H1 (cell line): ENCODE measurements around the gene ATP2B3. TPM values are rescaled to one million over a fixed set of nuclear protein-coding genes. Genes with fewer than 3 reads are reported as not detected.

Experiments used
- CTCF ChIA-PET: fragments of 300-600 bp; sonication (Branson Sonifier 250); formaldehyde crosslinking; loops from one replicate; lab custom pipeline; 2021; ENCODE audit not compliant: partially characterized antibody; lab: Charles Lee
- POLR2A ChIA-PET: fragments of 300-600 bp; sonication (Branson Sonifier 250); formaldehyde crosslinking; loops from one replicate; lab custom pipeline; 2021; ENCODE audit warnings: inconsistent platforms; ENCODE audit not compliant: partially characterized antibody; lab: Charles Lee
- DNase-seq, 2 experiments: peaks; one replicate each; pipeline versions ENCODE4 v3.0.0 to v3.0.0-alpha.2; 2010 to 2022; ENCODE audit warnings: low spot score in 2 of 2, low read depth in 1 of 2, mixed read lengths in 1 of 2
- FAIRE-seq: peaks from 2 replicates; lab custom pipeline; 2011; peaks lifted over from hg19 to GRCh38; lab: Jason Lieb, UNC
- H2AFZ ChIP-seq: 2 replicates; pipeline ENCODE4 v1.8.1; 2012; ENCODE audit warnings: low read length, inconsistent platforms
- H2AK5ac ChIP-seq: 2 replicates; pipeline ENCODE4 v1.6.1; 2013; ENCODE audit warnings: low read depth, low read length
- H2BK120ac ChIP-seq: replicated peaks from 2 replicates; pipeline ENCODE3; 2013; ENCODE audit warnings: low read depth, low read length, inconsistent platforms
- H2BK12ac ChIP-seq: 2 replicates; pipeline ENCODE4 v1.6.1; 2013; ENCODE audit warnings: low read depth, low read length
- H2BK15ac ChIP-seq: 2 replicates; pipeline ENCODE4 v1.6.1; 2013; ENCODE audit warnings: low read length
- H2BK20ac ChIP-seq: 2 replicates; pipeline ENCODE4 v1.6.1; 2013; ENCODE audit warnings: low read length
- H2BK5ac ChIP-seq: 2 replicates; pipeline ENCODE4 v1.6.1; 2013; ENCODE audit warnings: low read depth, low read length
- H3K14ac ChIP-seq: 2 replicates; pipeline ENCODE4 v1.6.1; 2013; ENCODE audit warnings: inconsistent platforms; ENCODE audit not compliant: insufficient read length
- H3K18ac ChIP-seq: 2 replicates; pipeline ENCODE4 v1.6.1; 2013; ENCODE audit warnings: low read length; ENCODE audit errors: extremely low read depth
- H3K23ac ChIP-seq: 2 replicates; pipeline ENCODE4 v1.6.1; 2013; ENCODE audit warnings: inconsistent platforms; ENCODE audit not compliant: insufficient read length
- H3K23me2 ChIP-seq: 2 replicates; pipeline ENCODE4 v1.6.1; 2013; ENCODE audit warnings: low read depth, low read length
- H3K27ac ChIP-seq: 2 replicates; pipeline ENCODE4 v1.6.1; 2011; ENCODE audit warnings: low read depth, low read length, inconsistent platforms
- H3K27me3 ChIP-seq, 4 experiments: replicated peaks in 1 of 4; 1 replicate in 1 of 4; 2 replicates in 3 of 4; pipeline versions ENCODE4 v1.6.1 to v1.8.1; 2011 to 2013; ENCODE audit warnings: low read length in 3 of 4, mild to moderate bottlenecking in 3 of 4, inconsistent platforms in 2 of 4, mixed read lengths in 2 of 4, moderate library complexity in 1 of 4; ENCODE audit not compliant: control insufficient read depth in 3 of 4, insufficient read depth in 3 of 4; ENCODE audit errors: extremely low read depth in 1 of 4
- H3K36me3 ChIP-seq, 4 experiments: 2 replicates each; pipeline versions ENCODE4 v1.6.1 to v1.8.1; 2011 to 2013; ENCODE audit warnings: mild to moderate bottlenecking in 4 of 4, low read length in 3 of 4, moderate library complexity in 2 of 4, control low read depth in 1 of 4, inconsistent platforms in 1 of 4; ENCODE audit not compliant: insufficient read depth in 4 of 4, control insufficient read depth in 2 of 4
- H3K4ac ChIP-seq: replicated peaks from 2 replicates; pipeline ENCODE3; 2013; ENCODE audit warnings: low read length, low read depth, mixed read lengths, inconsistent platforms; ENCODE audit not compliant: insufficient read length
- H3K4me1 ChIP-seq, 4 experiments: replicated peaks in 1 of 4; 1 replicate in 1 of 4; 2 replicates in 3 of 4; pipeline versions ENCODE4 v1.6.1 to v1.8.1; 2011 to 2013; ENCODE audit warnings: low read length in 3 of 4, inconsistent platforms in 2 of 4, mixed read lengths in 1 of 4; ENCODE audit not compliant: insufficient read depth in 4 of 4, control insufficient read depth in 3 of 4
- H3K4me2 ChIP-seq, 2 experiments: 2 replicates each; pipeline versions ENCODE4 v1.6.1 to v1.8.1; 2011 to 2013; ENCODE audit warnings: low read depth in 2 of 2, low read length in 2 of 2, control low read depth in 1 of 2, inconsistent platforms in 1 of 2, mild to moderate bottlenecking in 1 of 2; ENCODE audit not compliant: insufficient read depth in 1 of 2
- H3K4me3 ChIP-seq, 4 experiments: fragments of 200-600, 300-600 bp in 1 of 4; sonication (generic), shearing (Covaris generic), sonication (Bioruptor Twin) in 1 of 4; 2 replicates each; pipeline versions ENCODE4 v1.5.1 to v1.8.1; 2011 to 2016; ENCODE audit warnings: low read length in 4 of 4, low read depth in 3 of 4, control low read depth in 2 of 4, inconsistent platforms in 2 of 4, mild to moderate bottlenecking in 2 of 4, mixed read lengths in 1 of 4, moderate library complexity in 1 of 4; ENCODE audit not compliant: insufficient read depth in 2 of 4; ENCODE audit errors: extremely low read depth in 1 of 4
- H3K56ac ChIP-seq: replicated peaks from 2 replicates; pipeline ENCODE3; 2013; ENCODE audit warnings: low read depth, mild to moderate bottlenecking, mixed read lengths, low read length, inconsistent platforms; ENCODE audit not compliant: insufficient read length
- H3K79me1 ChIP-seq: 2 replicates; pipeline ENCODE4 v1.6.1; 2013; ENCODE audit warnings: low read depth, low read length, control low read depth
- H3K79me2 ChIP-seq, 2 experiments: 2 replicates each; pipeline versions ENCODE4 v1.6.1 to v1.8.1; 2012 to 2013; ENCODE audit warnings: low read length in 2 of 2, mild to moderate bottlenecking in 2 of 2, inconsistent platforms in 1 of 2; ENCODE audit not compliant: insufficient read depth in 2 of 2, control insufficient read depth in 1 of 2
- H3K9ac ChIP-seq, 4 experiments: replicated peaks in 1 of 4; 1 replicate in 1 of 4; 2 replicates in 3 of 4; pipeline versions ENCODE4 v1.6.1 to v1.8.1; 2011 to 2013; ENCODE audit warnings: low read depth in 3 of 4, low read length in 3 of 4, control low read depth in 2 of 4, mild to moderate bottlenecking in 2 of 4, moderate library complexity in 2 of 4, inconsistent platforms in 1 of 4; ENCODE audit errors: extremely low read depth in 1 of 4
- H3K9me3 ChIP-seq, 2 experiments: 2 replicates each; pipeline versions ENCODE4 v1.6.1 to v1.8.1; 2012 to 2013; ENCODE audit warnings: mild to moderate bottlenecking in 2 of 2, moderate library complexity in 2 of 2, control low read depth in 1 of 2, inconsistent platforms in 1 of 2, low read depth in 1 of 2, low read length in 1 of 2, mixed read lengths in 1 of 2; ENCODE audit not compliant: insufficient read depth in 2 of 2
- H4K20me1 ChIP-seq, 2 experiments: replicated peaks in 1 of 2; 2 replicates each; pipeline versions ENCODE3 to v1.8.1; 2011 to 2013; ENCODE audit warnings: inconsistent platforms in 2 of 2, low read length in 2 of 2, mild to moderate bottlenecking in 1 of 2; ENCODE audit not compliant: insufficient read depth in 2 of 2, control insufficient read depth in 1 of 2
- H4K5ac ChIP-seq: 2 replicates; pipeline ENCODE4 v1.6.1; 2013; ENCODE audit warnings: low read length, low read depth, mixed read lengths, inconsistent platforms; ENCODE audit not compliant: insufficient read length
- H4K8ac ChIP-seq: 2 replicates; pipeline ENCODE4 v1.8.0; 2013; ENCODE audit warnings: mild to moderate bottlenecking, moderate library complexity, low read length, inconsistent platforms; ENCODE audit not compliant: insufficient read depth; ENCODE audit errors: extremely low read depth
- H4K91ac ChIP-seq: replicated peaks from 2 replicates; pipeline ENCODE3; 2013; ENCODE audit warnings: low read length, mixed read lengths, inconsistent platforms; ENCODE audit not compliant: insufficient read length
- CHD2 ChIP-seq: IDR thresholded peaks from 2 replicates; pipeline ENCODE4 v1.6.1; 2012; ENCODE audit warnings: low read length, improper control_type of control experiment
- HDAC2 ChIP-seq, 2 experiments: fragments of 300-600 bp in 1 of 2; sonication (generic) in 1 of 2; IDR thresholded peaks; 2 replicates each; pipeline ENCODE4 v1.6.1; 2011 to 2012; ENCODE audit warnings: low read depth in 2 of 2, low read length in 2 of 2, mild to moderate bottlenecking in 2 of 2, moderate library complexity in 2 of 2, borderline replicate concordance in 1 of 2, inconsistent platforms in 1 of 2
- KDM1A ChIP-seq: fragments of 200-600, 300-600 bp; sonication (generic); IDR thresholded peaks from 2 replicates; pipeline ENCODE4 v1.7.1; 2016; ENCODE audit warnings: mild to moderate bottlenecking, low read length, borderline replicate concordance
- SP1 ChIP-seq: IDR thresholded peaks from 2 replicates; pipeline ENCODE4 v1.6.1; 2011; ENCODE audit warnings: low read depth, low read length
- TBP ChIP-seq: IDR thresholded peaks from 2 replicates; pipeline ENCODE4 v1.6.1; 2011; ENCODE audit warnings: low read depth, low read length, improper control_type of control experiment
- TCF12 ChIP-seq: IDR thresholded peaks from 2 replicates; pipeline ENCODE4 v1.6.1; 2011; ENCODE audit warnings: low read depth, mild to moderate bottlenecking, low read length
- WGBS, 2 experiments: shearing (Covaris generic) in 1 of 2; methylation state at CpG; one replicate each; pipeline versions ENCODE4 v1.1.6 to v1.1.7; 2013 to 2015; ENCODE audit warnings: low lambda C conversion rate in 2 of 2, mixed read lengths in 2 of 2, inconsistent platforms in 1 of 2, low coverage in 1 of 2, missing lambda C conversion rate in 1 of 2; ENCODE audit not compliant: insufficient replicate concordance in 2 of 2, insufficient coverage in 1 of 2, insufficient read length in 1 of 2; ENCODE audit errors: extremely low coverage in 1 of 2, missing lambda C conversion rate in 1 of 2; 5-methylcytosine and 5-hydroxymethylcytosine counted together
- polyA plus RNA-seq, 7 experiments: library from polyadenylated mRNA; depleted of rRNA in 3 of 7; stranded (reverse) in 5 of 7; unstranded in 2 of 7; fragments of >200 nt in 5 of 7; fragments of 200-250 nt in 2 of 7; gene quantifications; 1 replicate in 5 of 7; 2 replicates in 1 of 7; 4 replicates in 1 of 7; pipeline versions ENCODE4 v1.2.1 to v1.2.3, GENCODE V29; 2011 to 2013; ENCODE audit warnings: missing spikeins in 2 of 7, mixed read lengths in 2 of 7
- total RNA-seq: library from RNA; stranded (reverse); fragmentation: NEBNext Ultra II Directional; extraction: Animal tissue kit (Norgen Biotek cat#: 25700); gene quantifications from 2 replicates; pipeline ENCODE4 v1.2.1, GENCODE V29; 2021
- TF ChIP-seq, protein P1 (sequence below): IDR thresholded peaks from 2 replicates; pipeline ENCODE4 v1.6.1; 2012; ENCODE audit warnings: inconsistent platforms

Gene ATP2B3
- total and polyA plus RNA-seq, 2 of the 8 experiments (the other 6 are each of a cell fraction or from before 2014, with no cell fraction given) = 0.14 to 0.19 TPM

- no peaks in the 10 kb centered on the region for H4K20me1 ChIP-seq
- TF ChIP-seq HDAC2 (IDR thresholded peaks at IDR 0.05; ENCODE audit: borderline replicate concordance in 1 of 2, low read depth in 2 of 2, low read length in 2 of 2) (no peak), TBP (no peak), SP1 (no peak), CHD2 (no peak), TCF12 (no peak), KDM1A (no peak)
- TF ChIP-seq, protein P1, sequence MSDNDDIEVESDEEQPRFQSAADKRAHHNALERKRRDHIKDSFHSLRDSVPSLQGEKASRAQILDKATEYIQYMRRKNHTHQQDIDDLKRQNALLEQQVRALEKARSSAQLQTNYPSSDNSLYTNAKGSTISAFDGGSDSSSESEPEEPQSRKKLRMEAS = no peak
- no peaks in the 10 kb centered on the region for H3K27me3 ChIP-seq
- no peaks in the 10 kb centered on the region for H3K79me2 ChIP-seq
- H2BK5ac ChIP-seq = no peak overlapping the region
- H4K91ac ChIP-seq = no peak overlapping the region
- ChIA-PET CTCF (interaction anchor here (4.2 kb wide), 1 partner anchor 131 kb away, joined by 30 read pairs; no protein-coding TSS in a partner anchor), POLR2A (no interaction called here)
- H2BK12ac ChIP-seq = no peak overlapping the region
- H3K23me2 ChIP-seq = no peaks in the 10 kb centered on the region
- no peaks in the 10 kb centered on the region for H3K79me1 ChIP-seq
- H3K14ac ChIP-seq = no peak overlapping the region
- H2AFZ ChIP-seq = no peak overlapping the region
- FAIRE-seq (no peak), DNase-seq (no peak)
- no peaks in the 10 kb centered on the region; a peak in 1 of 7 replicates for H3K4me1 ChIP-seq
- H3K23ac ChIP-seq = no peak overlapping the region
- H3K9me3 ChIP-seq = no peaks in the 10 kb centered on the region
- H3K27ac ChIP-seq = no peak overlapping the region
- no peak overlapping the region for H3K56ac ChIP-seq
- no peaks in the 10 kb centered on the region for H3K36me3 ChIP-seq
- WGBS, 2 experiments = 94% methylated on average over 3 of the region's 11 CpGs; no CpG with 5 or more reads in 1 of the 2 experiments
- no peak overlapping the region for H3K4ac ChIP-seq
- H3K4me2 ChIP-seq = no peak overlapping the region
- H4K8ac ChIP-seq = no peak overlapping the region
- no peak overlapping the region for H2AK5ac ChIP-seq
- no peak overlapping the region for H3K4me3 ChIP-seq
- H2BK20ac ChIP-seq = no peak overlapping the region
- H3K18ac ChIP-seq = no peak overlapping the region
- H2BK120ac ChIP-seq = no peak overlapping the region
- H2BK15ac ChIP-seq = no peak overlapping the region
- H4K5ac ChIP-seq = no peak overlapping the region
- H3K9ac ChIP-seq = no peak overlapping the region
Observed at GRCh38 chrX:153537080-153537479, 19.6 kb downstream of the ATP2B3 start.
